RPMI7951 (cell line): Measurements from ENCODE around the gene MAMDC2. TPM values are rescaled to one million over a fixed set of nuclear protein-coding genes. Genes with fewer than 3 reads are reported as not detected.
A peak's percentile ranks its signal among the peaks of the same experiment; 100 is the strongest.

Experiments used
- DNase-seq: peaks from one replicate; pipeline ENCODE4 v3.0.0-alpha.2; 2012; ENCODE audit warnings: low read depth
- total RNA-seq: library from RNA; depleted of rRNA; stranded (reverse); fragments of >200 nt; shearing (Covaris generic); gene quantifications from 2 replicates; pipeline ENCODE4 v1.2.3, GENCODE V29; 2014; rRNA removed

The MAMDC2 gene
- not detected in 2 replicates for total RNA-seq

GRCh38 chr9:70043689-70044489 lies at the start of gene MAMDC2:
Gene MAMDC2 (plus strand): TSS chr9:70043848. CDS start chr9:70044198, 350 bp downstream.
- DNase-seq, result no peak

- no peak for DNase-seq
These were observed 47.8 kb upstream of the MAMDC2 start for GRCh38 chr9:69995846-69996245.

GRCh38 chr9:69996967-69997366 lies 46.7 kb upstream of the MAMDC2 start:
- DNase-seq, result no peak

GRCh38 chr9:69997524-69997923 lies 46.1 kb upstream of the MAMDC2 start:
- DNase-seq, result no peak

- DNase-seq, result no peak
These were observed 44.3 kb upstream of the MAMDC2 start for GRCh38 chr9:69999315-69999714.

- DNase-seq, result no peak
These were observed 43.2 kb upstream of the MAMDC2 start for GRCh38 chr9:70000469-70000868.

- DNase-seq, result peak; percentile 19
These were observed 39.5 kb upstream of the MAMDC2 start for GRCh38 chr9:70003901-70004714.

GRCh38 chr9:70006306-70006705 lies 37.3 kb upstream of the MAMDC2 start:
- no peak for DNase-seq

- no peak for DNase-seq
These were observed 35.8 kb upstream of the MAMDC2 start for GRCh38 chr9:70007831-70008230.

GRCh38 chr9:70010015-70010414 lies 33.6 kb upstream of the MAMDC2 start:
- DNase-seq, result no peak

GRCh38 chr9:70011366-70011765 lies 32.3 kb upstream of the MAMDC2 start:
- DNase-seq, result no peak

GRCh38 chr9:70012569-70012968 lies 31.1 kb upstream of the MAMDC2 start:
- no peak for DNase-seq

- peak; percentile 82 for DNase-seq
These were observed 30.0 kb upstream of the MAMDC2 start for GRCh38 chr9:70013598-70014196.

- no peak for DNase-seq
These were observed 28.5 kb upstream of the MAMDC2 start for GRCh38 chr9:70015099-70015498.

- no peak for DNase-seq
These were observed 23.4 kb upstream of the MAMDC2 start for GRCh38 chr9:70020217-70020616.

GRCh38 chr9:70020991-70021571 lies 22.6 kb upstream of the MAMDC2 start:
- peak; percentile 69 for DNase-seq

GRCh38 chr9:70028287-70028686 lies 15.4 kb upstream of the MAMDC2 start:
- DNase-seq, result no peak

- no peak for DNase-seq
These were observed 13.5 kb upstream of the MAMDC2 start for GRCh38 chr9:70030156-70030555.

GRCh38 chr9:70031141-70031545 lies 12.5 kb upstream of the MAMDC2 start:
- peak; percentile 35 for DNase-seq

GRCh38 chr9:70034271-70034711 lies 9.4 kb upstream of the MAMDC2 start:
- no peak for DNase-seq

- no peak for DNase-seq
These were observed 8.0 kb upstream of the MAMDC2 start for GRCh38 chr9:70035691-70036090.

- DNase-seq, result peak; percentile 76
These were observed 7.0 kb upstream of the MAMDC2 start for GRCh38 chr9:70036641-70037040.
